Central memory CD8-positive, alpha-beta T cell (primary cell): ENCODE measurements around the gene FOXN4.

ENCODE experiments used
- ATAC-seq: fragments of 150-1000 bp; cut with Tn5 transposase; replicated peaks from 2 replicates; pipeline ENCODE4 v1.10.0; 2022; ENCODE audit warnings: mild to moderate bottlenecking, moderate FRiP score, moderate number of reproducible peaks; ENCODE audit not compliant: poor library complexity, severe bottlenecking; ENCODE audit errors: extremely low read depth
- DNase-seq, 2 donors: peaks; one replicate each; pipeline ENCODE4 v3.0.0; 2021; ENCODE audit warnings: low spot score in 2 of 2
- H3K27ac Mint-ChIP-seq: one replicate; pipeline ENCODE4 v1.8.0; 2022; ENCODE audit warnings: low read depth, mild to moderate bottlenecking, moderate library complexity, mixed read lengths
- H3K27me3 Mint-ChIP-seq: one replicate; pipeline ENCODE4 v1.8.0; 2022; ENCODE audit warnings: mixed read lengths
- H3K36me3 Mint-ChIP-seq: one replicate; pipeline ENCODE4 v1.8.0; 2022; ENCODE audit warnings: mild to moderate bottlenecking, moderate library complexity, mixed read lengths; ENCODE audit not compliant: insufficient read depth
- H3K4me1 Mint-ChIP-seq: one replicate; pipeline ENCODE4 v1.8.0; 2022; ENCODE audit warnings: mixed read lengths
- H3K4me3 Mint-ChIP-seq: one replicate; pipeline ENCODE4 v1.8.0; 2022; ENCODE audit warnings: mild to moderate bottlenecking, moderate library complexity, mixed read lengths
- H3K9me3 Mint-ChIP-seq: one replicate; pipeline ENCODE4 v1.8.0; 2022; ENCODE audit warnings: mixed read lengths

Gene FOXN4

GRCh38 chr12:109259545-109259895 is 49.6 kb downstream of the FOXN4 start:
- ATAC-seq (no peak), DNase-seq (no peak)
- peaks cover 1% of the 10 kb centered on the region for H3K36me3 Mint-ChIP-seq
- H3K4me3 Mint-ChIP-seq = no peak overlapping the region
- no peaks in the 10 kb centered on the region for H3K27me3 Mint-ChIP-seq
- no peaks in the 10 kb centered on the region for H3K4me1 Mint-ChIP-seq
- no peaks in the 10 kb centered on the region for H3K9me3 Mint-ChIP-seq
- no peak overlapping the region for H3K27ac Mint-ChIP-seq

DNA sequence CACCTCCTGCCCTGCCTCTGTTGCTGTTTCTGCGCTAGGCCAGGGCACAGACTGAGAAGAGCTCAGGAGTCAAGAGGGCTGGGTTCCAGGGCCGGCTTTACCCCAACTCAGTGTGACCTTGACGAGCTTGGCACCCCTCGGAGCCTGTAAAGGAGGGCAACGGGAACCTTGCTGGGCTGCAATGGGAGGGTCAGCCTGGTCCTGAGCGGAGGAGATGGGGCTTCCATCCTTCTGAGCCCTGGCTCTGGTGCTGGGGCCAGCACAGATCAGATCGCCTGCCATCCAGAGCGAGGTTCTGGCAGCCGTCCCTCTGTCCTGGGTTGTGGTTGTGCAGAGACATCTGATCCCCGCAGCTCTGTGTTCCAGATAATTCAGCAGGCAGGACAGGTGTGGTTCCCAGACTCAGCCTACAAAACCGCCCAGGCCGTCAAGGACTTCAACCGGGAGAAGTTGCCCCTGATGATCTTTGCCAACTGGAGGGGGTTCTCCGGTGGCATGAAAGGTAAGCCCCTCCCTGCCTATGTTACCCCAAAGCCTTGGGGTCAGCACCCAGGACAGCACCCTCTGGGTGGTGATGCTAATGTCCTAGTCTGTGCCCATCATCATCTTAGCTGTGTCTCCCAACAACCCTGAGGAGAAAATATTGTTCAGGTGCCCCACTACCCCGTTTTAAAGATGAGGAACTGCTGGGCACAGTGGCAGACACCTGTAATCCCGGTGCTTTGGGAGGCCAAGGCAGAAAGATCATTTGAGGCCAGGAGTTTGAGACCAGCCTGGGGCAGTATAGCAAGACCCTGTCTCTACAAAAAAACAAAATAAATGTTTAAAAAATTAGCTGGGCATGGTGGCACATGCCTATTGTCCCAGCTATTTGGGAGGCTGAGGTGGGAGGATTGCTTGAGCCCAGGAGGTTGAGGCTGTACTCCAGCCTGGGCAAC is 50.2 kb downstream of the FOXN4 start:
- H3K9me3 Mint-ChIP-seq = peaks cover 1% of the 10 kb centered on the region
- DNase-seq = no peak
- H3K27ac Mint-ChIP-seq = no peak overlapping the region
- H3K4me3 Mint-ChIP-seq = no peak overlapping the region
- no peaks in the 10 kb centered on the region for H3K4me1 Mint-ChIP-seq
- no peak for ATAC-seq
- H3K36me3 Mint-ChIP-seq = peaks cover 1% of the 10 kb centered on the region
- no peaks in the 10 kb centered on the region for H3K27me3 Mint-ChIP-seq

GRCh38 chr12:109258201-109258600 is 50.9 kb downstream of the FOXN4 start:
- peaks cover 1% of the 10 kb centered on the region for H3K36me3 Mint-ChIP-seq
- no peaks in the 10 kb centered on the region for H3K4me1 Mint-ChIP-seq
- peaks cover 8% of the 10 kb centered on the region for H3K9me3 Mint-ChIP-seq
- H3K4me3 Mint-ChIP-seq = no peak overlapping the region
- no peaks in the 10 kb centered on the region for H3K27me3 Mint-ChIP-seq
- no peak for ATAC-seq
- H3K27ac Mint-ChIP-seq = no peak overlapping the region
- no peak for DNase-seq

DNA sequence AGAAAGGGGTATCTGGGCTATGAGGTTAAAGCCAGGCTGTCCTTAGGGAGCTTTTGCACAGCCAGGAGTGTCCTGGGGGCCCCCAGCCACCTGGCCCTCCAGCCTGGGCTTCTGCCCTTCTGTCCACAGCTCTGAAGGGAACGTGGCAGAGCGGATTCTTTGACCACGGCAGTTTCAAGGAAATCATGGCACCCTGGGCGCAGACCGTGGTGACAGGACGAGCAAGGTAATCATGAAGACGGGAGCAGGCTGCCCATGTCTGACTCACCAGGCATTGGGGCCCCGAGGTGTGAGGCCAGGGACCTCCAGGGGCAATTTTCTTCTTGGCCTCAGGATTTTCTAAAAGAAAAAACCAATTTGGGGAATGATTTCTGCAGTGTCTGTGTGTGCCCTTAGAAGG is 53.1 kb downstream of the FOXN4 start:
- H3K36me3 Mint-ChIP-seq = peaks cover 1% of the 10 kb centered on the region
- peaks cover 11% of the 10 kb centered on the region for H3K9me3 Mint-ChIP-seq
- H3K4me1 Mint-ChIP-seq = no peaks in the 10 kb centered on the region
- no peaks in the 10 kb centered on the region for H3K27me3 Mint-ChIP-seq
- ATAC-seq (no peak), DNase-seq (no peak)
- no peak overlapping the region for H3K27ac Mint-ChIP-seq
- no peak overlapping the region for H3K4me3 Mint-ChIP-seq

GRCh38 chr12:109255377-109255776 is 53.7 kb downstream of the FOXN4 start:
- ATAC-seq (no peak), DNase-seq (no peak)
- Mint-ChIP-seq H3K27me3 (no peaks in the 10 kb centered on the region), H3K27ac (no peak overlapping the region), H3K4me3 (no peak overlapping the region), H3K36me3 (peaks cover 1% of the 10 kb centered on the region), H3K9me3 (peaks cover 11% of the 10 kb centered on the region), H3K4me1 (no peaks in the 10 kb centered on the region)

DNA sequence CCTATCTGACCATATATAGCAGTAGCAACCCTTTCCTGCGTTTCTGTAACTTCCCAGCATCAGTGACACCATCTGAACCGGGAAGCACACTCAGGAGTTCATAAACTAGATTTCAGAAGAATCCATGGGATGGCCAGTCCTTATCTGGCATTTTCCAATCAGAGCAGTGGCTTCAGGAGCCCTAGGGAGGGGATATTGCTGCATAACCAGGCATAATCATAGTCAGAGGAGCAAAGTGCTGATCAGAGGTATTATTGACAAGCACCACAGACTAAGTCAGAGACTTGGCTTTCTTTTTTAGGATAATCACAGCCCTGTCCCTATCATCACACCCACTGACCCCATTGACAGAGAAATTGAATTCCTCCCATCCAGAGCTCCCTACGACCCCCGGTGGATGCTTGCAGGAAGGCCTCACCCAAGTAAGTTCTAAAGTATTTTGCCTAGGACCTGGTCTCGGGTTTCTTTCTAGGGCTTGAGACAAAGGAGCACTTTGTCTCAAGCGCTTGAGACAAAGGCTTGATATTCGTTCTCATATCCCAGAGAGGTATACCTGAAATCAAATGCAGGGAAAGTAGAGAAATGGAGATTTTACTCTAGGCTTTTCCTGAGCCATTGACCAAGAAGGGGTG is 55.1 kb downstream of the FOXN4 start:
- ATAC-seq = no peak
- peaks cover 1% of the 10 kb centered on the region for H3K36me3 Mint-ChIP-seq

GRCh38 chr12:109252799-109253198 is 56.3 kb downstream of the FOXN4 start:
- H3K4me3 Mint-ChIP-seq = no peak overlapping the region
- ATAC-seq (no peak), DNase-seq (no peak)
- H3K36me3 Mint-ChIP-seq = peaks cover 1% of the 10 kb centered on the region
- H3K9me3 Mint-ChIP-seq = peaks cover 11% of the 10 kb centered on the region
- H3K27me3 Mint-ChIP-seq = no peaks in the 10 kb centered on the region
- no peaks in the 10 kb centered on the region for H3K4me1 Mint-ChIP-seq
- H3K27ac Mint-ChIP-seq = no peak overlapping the region

More for the DNA sequence above, 55.1 kb downstream of the FOXN4 start:
- no peaks in the 10 kb centered on the region for H3K4me1 Mint-ChIP-seq
- H3K9me3 Mint-ChIP-seq = peaks cover 11% of the 10 kb centered on the region
- H3K27ac Mint-ChIP-seq = no peak overlapping the region
- H3K4me3 Mint-ChIP-seq = no peak overlapping the region
- no peaks in the 10 kb centered on the region for H3K27me3 Mint-ChIP-seq
- DNase-seq = no peak

GRCh38 chr12:109250523-109250922 is 58.6 kb downstream of the FOXN4 start:
- peaks cover 11% of the 10 kb centered on the region for H3K9me3 Mint-ChIP-seq
- H3K27ac Mint-ChIP-seq = no peak overlapping the region
- no peaks in the 10 kb centered on the region for H3K4me1 Mint-ChIP-seq
- no peak for ATAC-seq
- no peak overlapping the region for H3K4me3 Mint-ChIP-seq
- no peak for DNase-seq
- H3K27me3 Mint-ChIP-seq = no peaks in the 10 kb centered on the region
- H3K36me3 Mint-ChIP-seq = peaks cover 2% of the 10 kb centered on the region

GRCh38 chr12:109247831-109248654 is 61.0 kb downstream of the FOXN4 start:
- H3K4me1 Mint-ChIP-seq = no peaks in the 10 kb centered on the region
- peaks cover 1% of the 10 kb centered on the region for H3K9me3 Mint-ChIP-seq
- no peaks in the 10 kb centered on the region for H3K27me3 Mint-ChIP-seq
- ATAC-seq = no peak
- peaks cover 7% of the 10 kb centered on the region for H3K36me3 Mint-ChIP-seq
- H3K27ac Mint-ChIP-seq = no peak overlapping the region
- no peak overlapping the region for H3K4me3 Mint-ChIP-seq
- DNase-seq = no peak

DNA sequence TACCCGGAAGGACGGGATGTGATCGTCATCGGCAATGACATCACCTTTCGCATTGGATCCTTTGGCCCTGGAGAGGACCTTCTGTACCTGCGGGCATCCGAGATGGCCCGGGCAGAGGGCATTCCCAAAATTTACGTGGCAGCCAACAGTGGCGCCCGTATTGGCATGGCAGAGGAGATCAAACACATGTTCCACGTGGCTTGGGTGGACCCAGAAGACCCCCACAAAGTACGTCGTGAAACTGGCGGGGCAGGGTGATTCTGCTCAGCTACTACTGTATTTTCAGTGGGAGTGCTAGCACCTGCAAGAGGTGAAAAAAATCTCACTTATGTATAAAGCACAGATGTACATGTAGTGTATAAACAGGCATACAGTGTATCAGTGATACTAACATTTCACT is 62.9 kb downstream of the FOXN4 start:
- Mint-ChIP-seq H3K4me3 (no peak overlapping the region), H3K9me3 (no peaks in the 10 kb centered on the region), H3K36me3 (peaks cover 7% of the 10 kb centered on the region), H3K4me1 (no peaks in the 10 kb centered on the region), H3K27me3 (no peaks in the 10 kb centered on the region), H3K27ac (no peak overlapping the region)
- DNase-seq (no peak), ATAC-seq (no peak)

GRCh38 chr12:109244073-109244472 is 65.0 kb downstream of the FOXN4 start:
- Mint-ChIP-seq H3K4me1 (no peaks in the 10 kb centered on the region), H3K27ac (no peak overlapping the region), H3K4me3 (no peak overlapping the region), H3K27me3 (no peaks in the 10 kb centered on the region), H3K36me3 (peaks cover 7% of the 10 kb centered on the region), H3K9me3 (no peaks in the 10 kb centered on the region)
- ATAC-seq = no peak
- DNase-seq = no peak

DNA sequence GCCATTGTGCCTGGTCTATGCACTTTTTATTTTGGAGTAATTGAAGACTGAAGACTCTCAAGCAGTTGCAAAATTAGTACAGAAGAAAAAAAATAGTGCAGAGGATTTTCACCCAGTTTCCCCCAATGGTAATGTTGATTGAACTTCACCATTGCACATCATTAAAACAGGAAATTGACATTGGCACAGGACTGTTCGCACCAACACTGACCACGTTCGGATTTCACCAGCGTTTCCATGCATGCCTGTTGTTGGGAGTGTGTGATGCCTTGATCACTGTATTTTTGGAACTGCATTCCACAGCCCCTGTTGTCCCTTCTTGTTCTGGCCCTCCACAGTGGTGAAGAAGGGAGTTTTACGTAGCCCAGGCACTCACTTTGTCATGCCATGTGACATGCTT is 67.1 kb downstream of the FOXN4 start:
- no peaks in the 10 kb centered on the region for H3K27me3 Mint-ChIP-seq
- no peaks in the 10 kb centered on the region for H3K4me1 Mint-ChIP-seq
- DNase-seq (no peak), ATAC-seq (no peak)
- H3K4me3 Mint-ChIP-seq = no peak overlapping the region
- no peaks in the 10 kb centered on the region for H3K9me3 Mint-ChIP-seq
- H3K36me3 Mint-ChIP-seq = peaks cover 8% of the 10 kb centered on the region
- peak overlapping the region; percentile 38 for H3K27ac Mint-ChIP-seq
